GM10248 (cell line): Measurements from ENCODE around the gene EFCAB6.
A peak's percentile ranks its signal among the peaks of the same experiment; 100 is the strongest.

Experiments used
- CTCF ChIA-PET: fragments of 300-600 bp; sonication (Branson Sonifier 250); formaldehyde crosslinking; extraction: SDS; loops from one replicate; lab custom pipeline; 2021; ENCODE audit warnings: antibody characterized with exemption; lab: Yijun Ruan, JAX
- POLR2A ChIA-PET: fragments of 350-650 bp; sonication (Branson Sonifier 250); formaldehyde crosslinking; extraction: SDS; loops from one replicate; lab custom pipeline; 2020; ENCODE audit warnings: antibody characterized with exemption; lab: Yijun Ruan, JAX
- DNase-seq: peaks from one replicate; pipeline ENCODE4 v3.0.0; 2012; ENCODE audit errors: extremely low spot score
- TF ChIP-seq, protein P1 (sequence below): IDR thresholded peaks from 2 replicates; pipeline ENCODE4 v1.5.1; 2012; ENCODE audit warnings: mild to moderate bottlenecking, low read depth; ENCODE audit errors: extremely low read depth, missing control alignments, control extremely low read depth

The EFCAB6 gene

GRCh38 chr22:43827926-43828724 lies 16.0 kb upstream of the EFCAB6 start:
- POLR2A ChIA-PET, result no interaction called here
- TF ChIP-seq, protein P1, sequence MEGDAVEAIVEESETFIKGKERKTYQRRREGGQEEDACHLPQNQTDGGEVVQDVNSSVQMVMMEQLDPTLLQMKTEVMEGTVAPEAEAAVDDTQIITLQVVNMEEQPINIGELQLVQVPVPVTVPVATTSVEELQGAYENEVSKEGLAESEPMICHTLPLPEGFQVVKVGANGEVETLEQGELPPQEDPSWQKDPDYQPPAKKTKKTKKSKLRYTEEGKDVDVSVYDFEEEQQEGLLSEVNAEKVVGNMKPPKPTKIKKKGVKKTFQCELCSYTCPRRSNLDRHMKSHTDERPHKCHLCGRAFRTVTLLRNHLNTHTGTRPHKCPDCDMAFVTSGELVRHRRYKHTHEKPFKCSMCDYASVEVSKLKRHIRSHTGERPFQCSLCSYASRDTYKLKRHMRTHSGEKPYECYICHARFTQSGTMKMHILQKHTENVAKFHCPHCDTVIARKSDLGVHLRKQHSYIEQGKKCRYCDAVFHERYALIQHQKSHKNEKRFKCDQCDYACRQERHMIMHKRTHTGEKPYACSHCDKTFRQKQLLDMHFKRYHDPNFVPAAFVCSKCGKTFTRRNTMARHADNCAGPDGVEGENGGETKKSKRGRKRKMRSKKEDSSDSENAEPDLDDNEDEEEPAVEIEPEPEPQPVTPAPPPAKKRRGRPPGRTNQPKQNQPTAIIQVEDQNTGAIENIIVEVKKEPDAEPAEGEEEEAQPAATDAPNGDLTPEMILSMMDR, result no peak
- no peak for DNase-seq
- CTCF ChIA-PET, result interaction anchor here (1.1 to 2.2 kb wide), 2 partner anchors 10 to 26 kb away, joined by 3 to 5 read pairs; no protein-coding TSS in a partner anchor

DNA sequence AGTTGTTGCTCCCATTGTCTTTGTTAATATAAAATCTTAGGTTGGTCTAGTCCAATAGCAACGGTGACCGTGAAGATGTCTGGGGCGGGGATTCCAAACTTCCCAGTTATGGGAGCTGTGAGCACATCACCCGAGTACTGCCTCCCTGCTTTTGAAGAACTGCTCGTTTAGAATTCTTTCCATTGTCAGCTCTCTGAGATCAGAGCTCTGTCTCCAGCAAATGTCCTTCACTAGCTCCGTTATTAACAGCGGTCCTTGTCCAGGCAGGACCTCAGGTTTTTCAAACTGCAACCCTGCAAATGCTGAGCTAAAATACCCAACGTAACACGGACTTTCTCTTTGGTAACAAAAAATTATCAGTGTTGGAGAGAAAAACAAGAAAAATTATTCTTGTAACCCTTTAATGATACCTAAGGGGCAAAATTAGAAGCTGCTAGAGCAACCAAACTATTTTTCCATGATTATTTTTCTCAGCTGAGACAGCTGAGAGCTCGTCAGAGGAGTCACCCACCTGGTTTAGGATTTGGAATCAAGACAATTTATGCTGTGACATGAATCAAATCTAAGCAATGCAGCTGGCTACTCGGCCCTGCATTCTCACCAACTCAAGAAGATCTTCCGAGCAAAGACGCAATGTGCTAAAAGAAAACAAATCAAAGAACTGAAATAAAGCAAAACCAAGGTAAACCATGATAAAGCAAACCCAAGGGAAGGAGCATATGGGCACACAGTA lies 15.1 kb upstream of the EFCAB6 start:
- DNase-seq, result no peak
- ChIA-PET POLR2A (no interaction called here), CTCF (interaction anchor here (0.9 to 1.2 kb wide), 3 partner anchors 8 to 57 kb away, joined by 3 to 7 read pairs (median 4); no protein-coding TSS in a partner anchor)

GRCh38 chr22:43826142-43827002 lies 14.3 kb upstream of the EFCAB6 start:
- DNase-seq, result no peak
- TF ChIP-seq, protein P1, result peak; percentile 22
- POLR2A ChIA-PET, result no interaction called here

More for the DNA sequence above, 15.1 kb upstream of the EFCAB6 start:
- TF ChIP-seq, protein P1, result no peak

GRCh38 chr22:43825651-43826050 lies 13.5 kb upstream of the EFCAB6 start:
- no peak for DNase-seq
- ChIA-PET CTCF (interaction anchor here (1.5 kb wide), 1 partner anchor 12 kb away, joined by 3 read pairs; no protein-coding TSS in a partner anchor), POLR2A (no interaction called here)
- TF ChIP-seq, protein P1, result no peak

More at GRCh38 chr22:43826142-43827002, 14.3 kb upstream of the EFCAB6 start:
- CTCF ChIA-PET, result interaction anchor here (0.9 to 1.5 kb wide), 4 partner anchors 9 to 58 kb away, joined by 3 to 7 read pairs (median 4); no protein-coding TSS in a partner anchor

DNA sequence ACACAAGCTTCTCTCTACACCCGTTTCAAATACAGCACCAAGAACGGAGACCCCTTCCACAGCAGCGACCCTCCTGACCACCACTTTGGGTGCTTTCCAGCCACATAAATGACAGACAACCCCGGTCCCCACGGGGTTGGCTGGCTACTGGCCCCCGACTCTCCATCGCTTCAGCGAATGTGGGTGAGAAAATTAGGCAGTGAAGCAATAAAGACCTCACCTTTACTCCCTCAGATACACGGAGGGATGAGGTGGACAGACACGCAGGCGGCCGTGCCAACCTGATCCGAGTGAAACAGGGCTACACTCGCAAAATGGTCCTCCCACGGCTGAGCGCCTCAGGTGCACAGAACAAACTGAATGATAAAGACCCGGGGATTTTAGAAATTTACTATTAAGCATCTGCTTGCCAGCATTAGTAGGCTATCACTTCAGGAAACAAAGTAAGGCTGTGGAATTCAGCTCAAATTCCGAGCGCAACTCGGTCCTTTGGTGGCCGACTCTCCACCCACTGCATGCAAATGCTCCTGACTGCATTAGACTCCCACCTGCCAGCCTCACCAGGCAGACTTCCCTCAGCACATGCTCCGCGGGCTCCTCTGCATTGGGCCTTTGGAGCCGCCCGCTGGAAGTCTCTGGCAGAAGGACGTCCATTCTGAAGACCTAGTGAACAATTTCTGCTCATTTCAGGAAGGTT lies 12.8 kb upstream of the EFCAB6 start:
- TF ChIP-seq, protein P1, result no peak
- no peak for DNase-seq
- ChIA-PET POLR2A (no interaction called here), CTCF (interaction anchor here (1.5 kb wide), 1 partner anchor 11 kb away, joined by 3 read pairs; no protein-coding TSS in a partner anchor)
